ENCODE measurements around the gene PPFIA2. TPM values are rescaled to one million over a fixed set of nuclear protein-coding genes. Genes with fewer than 3 reads are reported as not detected.

The PPFIA2 gene
- total RNA-seq, result 1.0 TPM

DNA sequence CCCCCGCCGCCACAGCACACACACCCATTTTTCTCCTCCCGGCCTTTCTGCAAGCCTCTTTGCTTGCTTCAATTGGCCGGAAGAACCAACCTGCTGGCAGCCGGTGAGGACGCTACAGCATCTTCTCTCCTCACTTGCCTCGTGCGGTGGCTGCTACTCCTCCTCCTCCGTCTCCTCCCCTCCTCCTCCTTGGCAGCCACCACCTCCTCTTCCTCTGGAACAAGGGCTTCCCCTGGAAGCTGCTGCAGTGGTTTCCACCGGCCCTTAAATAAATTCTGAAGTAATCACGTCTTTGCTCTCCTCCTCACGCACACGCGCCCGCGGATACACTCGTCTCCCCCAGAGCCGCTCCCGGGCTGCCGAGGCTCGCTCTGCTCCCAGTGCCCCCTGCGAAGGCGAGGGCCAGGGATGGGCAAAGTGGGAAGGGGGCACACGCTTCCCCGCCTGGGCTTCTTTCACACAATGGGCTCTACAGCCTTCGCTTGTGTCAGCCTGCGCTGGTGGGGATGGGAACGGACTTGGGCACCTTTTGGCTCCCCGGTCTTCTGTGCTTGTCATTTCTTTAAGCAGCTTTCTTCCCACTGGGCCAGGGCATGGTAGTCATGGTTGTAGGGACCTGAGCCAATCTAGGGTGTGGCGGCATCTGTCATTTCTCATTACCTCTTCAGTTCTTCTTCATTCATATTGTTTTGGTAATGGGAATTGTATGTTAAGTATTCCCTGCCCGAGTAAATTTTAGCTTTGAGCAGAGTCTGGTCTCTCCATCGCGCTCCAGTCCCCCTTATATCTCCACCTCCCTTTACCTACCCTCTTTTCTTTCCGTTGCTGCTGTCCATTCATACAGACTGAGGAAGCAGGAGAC lies at the start of gene PPFIA2:
TSS of gene PPFIA2 (minus strand) at position 161 of the 862 bp plus-strand sequence.
- peak within 1 kb of the TSS in 2 of 3 donors; percentile 45 to 50 for H3K9ac ChIP-seq (ENCODE audit: low read depth in 1 of 3, low read length in 3 of 3)
- no peaks in the 10 kb centered on the region for H3K9me3 ChIP-seq (ENCODE audit: control insufficient read depth in 3 of 3, low read length in 3 of 3)
- peaks cover 12 to 17% (median 13%) of the 10 kb centered on the region in 3 donors for H3K27me3 ChIP-seq (ENCODE audit: control insufficient read depth in 3 of 3, insufficient read depth in 3 of 3, low read length in 3 of 3)
- H3K36me3 ChIP-seq (ENCODE audit: control insufficient read depth in 3 of 3, insufficient read depth in 3 of 3, low read length in 3 of 3), result no peaks in the 10 kb centered on the region
- H3K4me1 ChIP-seq (ENCODE audit: control insufficient read depth in 3 of 3, insufficient read depth in 3 of 3, low read length in 3 of 3), result peaks cover 2 to 10% (median 7%) of the 10 kb centered on the region in 3 donors
- H3K27ac ChIP-seq (ENCODE audit: low read depth, low read length), result no peak within 1 kb of the TSS
- H3K4me3 ChIP-seq (ENCODE audit: low read length in 3 of 3), result peak within 1 kb of the TSS; percentile 60 to 65 (median 62)

DNA sequence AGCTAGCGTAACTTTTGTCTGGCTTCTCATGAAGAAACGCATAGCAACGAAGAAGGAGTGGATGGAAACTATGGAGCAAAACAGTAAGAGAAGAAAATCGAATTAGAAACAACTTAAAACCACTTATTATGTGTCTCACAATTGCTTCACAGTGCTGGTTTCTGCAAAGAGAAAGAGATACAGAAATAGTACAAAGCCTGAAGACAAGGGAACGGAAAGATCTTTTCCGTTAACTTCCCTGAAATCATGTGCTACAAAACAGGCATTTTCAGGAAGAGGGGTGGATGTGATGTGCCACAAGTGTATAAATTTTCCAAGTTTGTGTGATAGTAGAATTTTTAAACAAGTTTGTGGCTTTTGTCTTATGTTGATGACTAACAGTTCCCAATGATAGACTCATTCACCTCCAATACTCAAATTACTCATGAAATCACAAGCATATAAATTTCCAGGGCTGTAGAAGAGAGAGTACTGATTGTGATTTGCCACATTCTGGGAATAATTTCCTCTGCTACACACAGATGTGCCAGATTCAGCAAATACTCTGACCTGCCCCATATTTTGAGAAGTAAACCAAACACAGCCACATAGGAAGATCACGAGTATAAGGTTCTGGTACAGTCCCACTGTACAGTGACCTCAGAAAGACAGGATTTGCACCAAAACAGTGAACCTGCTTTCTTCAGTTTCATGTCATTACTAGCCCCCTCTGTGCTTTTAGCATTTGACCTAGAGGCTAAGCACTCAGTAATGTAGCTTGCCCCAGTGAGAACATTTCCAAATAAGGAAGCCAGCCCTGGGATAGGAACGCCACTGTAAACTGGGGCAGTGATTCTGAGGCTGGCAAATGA lies 41.4 kb upstream of the PPFIA2 start:
- H3K27ac ChIP-seq (ENCODE audit: low read depth, low read length), result peak overlapping the region; percentile 23
- no peak overlapping the region for H3K9ac ChIP-seq (ENCODE audit: low read depth in 1 of 3, low read length in 3 of 3)
- no peaks in the 10 kb centered on the region for H3K27me3 ChIP-seq (ENCODE audit: control insufficient read depth in 3 of 3, insufficient read depth in 3 of 3, low read length in 3 of 3)
- H3K4me3 ChIP-seq (ENCODE audit: low read length in 3 of 3), result no peak overlapping the region
- H3K36me3 ChIP-seq (ENCODE audit: control insufficient read depth in 3 of 3, insufficient read depth in 3 of 3, low read length in 3 of 3), result no peaks in the 10 kb centered on the region
- no peaks in the 10 kb centered on the region for H3K9me3 ChIP-seq (ENCODE audit: control insufficient read depth in 3 of 3, low read length in 3 of 3)
- peaks cover 0 to 3% (median 0%) of the 10 kb centered on the region in 3 donors for H3K4me1 ChIP-seq (ENCODE audit: control insufficient read depth in 3 of 3, insufficient read depth in 3 of 3, low read length in 3 of 3)

DNA sequence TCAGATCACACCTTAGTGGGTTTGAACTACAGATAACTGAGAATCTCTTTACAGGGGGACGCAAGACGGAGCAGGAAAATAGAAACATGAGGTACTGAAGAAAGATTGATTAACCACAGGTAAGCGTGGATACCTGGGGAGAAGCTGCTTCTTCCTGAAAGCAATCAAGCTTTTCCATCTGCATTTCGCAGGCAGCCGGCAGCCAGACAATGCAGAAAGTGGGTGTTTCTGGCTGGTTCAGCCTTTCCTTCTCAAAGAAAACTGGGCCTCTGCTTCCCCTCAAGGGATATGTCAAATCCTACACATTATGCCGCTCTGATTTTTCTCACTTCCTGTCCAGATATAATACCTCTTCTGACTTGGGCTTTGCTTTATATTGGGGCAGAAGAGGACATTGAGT lies 39.1 kb upstream of the PPFIA2 start:
- H3K4me3 ChIP-seq (ENCODE audit: low read length in 3 of 3), result no peak overlapping the region
- no peaks in the 10 kb centered on the region for H3K27me3 ChIP-seq (ENCODE audit: control insufficient read depth in 3 of 3, insufficient read depth in 3 of 3, low read length in 3 of 3)
- peaks cover 0 to 3% (median 0%) of the 10 kb centered on the region in 3 donors for H3K4me1 ChIP-seq (ENCODE audit: control insufficient read depth in 3 of 3, insufficient read depth in 3 of 3, low read length in 3 of 3)
- H3K9me3 ChIP-seq (ENCODE audit: control insufficient read depth in 3 of 3, low read length in 3 of 3), result no peaks in the 10 kb centered on the region
- H3K36me3 ChIP-seq (ENCODE audit: control insufficient read depth in 3 of 3, insufficient read depth in 3 of 3, low read length in 3 of 3), result no peaks in the 10 kb centered on the region
- H3K9ac ChIP-seq (ENCODE audit: low read depth in 1 of 3, low read length in 3 of 3), result no peak overlapping the region
- H3K27ac ChIP-seq (ENCODE audit: low read depth, low read length), result no peak overlapping the region

DNA sequence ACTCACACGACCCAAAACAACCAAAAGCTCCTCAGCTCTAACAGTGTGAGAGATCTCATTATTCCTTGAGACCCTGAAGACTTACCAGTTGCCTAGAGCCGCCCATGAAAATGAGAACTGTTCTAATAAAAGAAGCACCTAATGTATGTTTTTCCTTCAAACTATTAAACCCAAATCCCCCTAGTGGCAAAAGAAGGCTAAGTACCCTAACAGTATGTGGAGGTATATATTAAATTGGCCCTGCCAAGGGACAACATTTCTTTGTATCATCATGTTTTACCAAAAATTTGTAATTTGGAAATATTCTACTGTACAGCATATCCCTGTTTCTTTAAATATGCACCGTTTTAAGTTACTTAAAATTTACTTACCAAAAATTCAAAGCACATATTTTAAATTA lies 38.0 kb upstream of the PPFIA2 start:
- Histone ChIP-seq H3K9ac (ENCODE audit: low read depth in 1 of 3, low read length in 3 of 3) (no peak overlapping the region), H3K36me3 (ENCODE audit: control insufficient read depth in 3 of 3, insufficient read depth in 3 of 3, low read length in 3 of 3) (no peaks in the 10 kb centered on the region), H3K27ac (ENCODE audit: low read depth, low read length) (no peak overlapping the region), H3K9me3 (ENCODE audit: control insufficient read depth in 3 of 3, low read length in 3 of 3) (no peaks in the 10 kb centered on the region), H3K4me1 (ENCODE audit: control insufficient read depth in 3 of 3, insufficient read depth in 3 of 3, low read length in 3 of 3) (peaks cover 0 to 3% (median 0%) of the 10 kb centered on the region in 3 donors), H3K27me3 (ENCODE audit: control insufficient read depth in 3 of 3, insufficient read depth in 3 of 3, low read length in 3 of 3) (no peaks in the 10 kb centered on the region), H3K4me3 (ENCODE audit: low read length in 3 of 3) (no peak overlapping the region)

DNA sequence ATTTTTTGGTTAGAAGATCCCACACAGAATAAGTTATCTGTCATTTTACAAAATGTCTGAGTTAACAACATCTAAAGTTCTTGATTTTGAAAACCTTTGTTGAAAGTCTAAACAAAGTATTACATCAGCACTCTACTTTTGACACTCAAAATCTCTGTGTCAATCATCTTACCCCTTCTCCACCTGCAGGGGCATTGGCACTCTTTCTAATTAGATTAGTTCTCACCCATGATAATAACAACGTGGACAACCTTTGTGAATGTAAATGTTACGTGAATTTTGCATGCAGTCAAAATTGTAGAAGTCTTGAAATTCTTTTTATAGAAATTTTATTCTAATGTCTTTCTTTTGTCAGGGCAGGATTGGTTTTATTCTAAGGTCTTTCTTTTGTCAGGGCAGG lies 33.5 kb upstream of the PPFIA2 start:
- H3K27me3 ChIP-seq (ENCODE audit: control insufficient read depth in 3 of 3, insufficient read depth in 3 of 3, low read length in 3 of 3), result no peaks in the 10 kb centered on the region
- no peak overlapping the region for H3K4me3 ChIP-seq (ENCODE audit: low read length in 3 of 3)
- no peaks in the 10 kb centered on the region for H3K36me3 ChIP-seq (ENCODE audit: control insufficient read depth in 3 of 3, insufficient read depth in 3 of 3, low read length in 3 of 3)
- no peak overlapping the region for H3K9ac ChIP-seq (ENCODE audit: low read depth in 1 of 3, low read length in 3 of 3)
- H3K4me1 ChIP-seq (ENCODE audit: control insufficient read depth in 3 of 3, insufficient read depth in 3 of 3, low read length in 3 of 3), result no peaks in the 10 kb centered on the region
- no peak overlapping the region for H3K27ac ChIP-seq (ENCODE audit: low read depth, low read length)
- H3K9me3 ChIP-seq (ENCODE audit: control insufficient read depth in 3 of 3, low read length in 3 of 3), result no peaks in the 10 kb centered on the region

DNA sequence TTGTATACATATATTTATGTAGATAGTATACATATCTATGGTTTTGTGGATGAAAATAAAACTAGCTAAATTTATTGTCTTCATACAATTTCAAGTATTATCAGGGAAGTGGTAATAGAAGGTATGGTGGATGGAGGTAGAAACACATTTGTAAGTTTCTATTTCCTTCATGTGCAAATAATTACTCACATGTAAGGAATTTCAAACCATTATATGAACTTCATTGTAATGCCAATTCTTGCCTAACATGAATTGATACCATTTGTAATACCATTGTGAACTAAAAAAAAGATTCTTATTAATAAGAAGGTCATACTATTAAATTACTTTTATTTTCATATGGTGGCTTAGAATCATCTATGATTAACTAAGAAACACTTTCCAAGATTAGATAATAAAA lies 20.1 kb upstream of the PPFIA2 start:
- H3K27me3 ChIP-seq (ENCODE audit: control insufficient read depth in 3 of 3, insufficient read depth in 3 of 3, low read length in 3 of 3), result no peaks in the 10 kb centered on the region

DNA sequence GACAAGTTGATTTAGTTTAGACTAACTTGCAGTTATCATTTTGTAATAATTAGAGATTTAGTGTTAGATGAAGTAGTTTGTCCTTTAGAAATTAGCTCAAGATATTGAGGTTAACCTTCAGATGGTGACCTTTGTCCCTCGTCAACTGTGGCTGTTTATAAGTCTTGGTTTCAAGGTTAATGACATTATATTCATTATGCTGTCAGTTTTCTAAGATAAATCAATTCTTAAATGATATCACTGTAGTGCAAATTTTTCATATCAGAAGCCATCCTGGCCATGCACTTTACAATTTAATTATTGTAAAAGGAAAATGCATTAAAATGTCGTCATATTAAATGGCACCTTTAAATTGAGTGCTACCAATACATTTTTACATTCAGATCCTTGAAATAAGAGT lies 19.6 kb upstream of the PPFIA2 start:
- H3K4me3 ChIP-seq (ENCODE audit: low read length in 3 of 3), result no peak overlapping the region
- H3K27me3 ChIP-seq (ENCODE audit: control insufficient read depth in 3 of 3, insufficient read depth in 3 of 3, low read length in 3 of 3), result no peaks in the 10 kb centered on the region
- no peaks in the 10 kb centered on the region for H3K9me3 ChIP-seq (ENCODE audit: control insufficient read depth in 3 of 3, low read length in 3 of 3)
- H3K4me1 ChIP-seq (ENCODE audit: control insufficient read depth in 3 of 3, insufficient read depth in 3 of 3, low read length in 3 of 3), result no peaks in the 10 kb centered on the region
- H3K27ac ChIP-seq (ENCODE audit: low read depth, low read length), result no peak overlapping the region
- no peak overlapping the region for H3K9ac ChIP-seq (ENCODE audit: low read depth in 1 of 3, low read length in 3 of 3)
- no peaks in the 10 kb centered on the region for H3K36me3 ChIP-seq (ENCODE audit: control insufficient read depth in 3 of 3, insufficient read depth in 3 of 3, low read length in 3 of 3)

More for the DNA sequence above, 20.1 kb upstream of the PPFIA2 start:
- H3K4me1 ChIP-seq (ENCODE audit: control insufficient read depth in 3 of 3, insufficient read depth in 3 of 3, low read length in 3 of 3), result no peaks in the 10 kb centered on the region
- H3K36me3 ChIP-seq (ENCODE audit: control insufficient read depth in 3 of 3, insufficient read depth in 3 of 3, low read length in 3 of 3), result no peaks in the 10 kb centered on the region
- no peak overlapping the region for H3K9ac ChIP-seq (ENCODE audit: low read depth in 1 of 3, low read length in 3 of 3)
- H3K4me3 ChIP-seq (ENCODE audit: low read length in 3 of 3), result no peak overlapping the region
- H3K27ac ChIP-seq (ENCODE audit: low read depth, low read length), result no peak overlapping the region
- H3K9me3 ChIP-seq (ENCODE audit: control insufficient read depth in 3 of 3, low read length in 3 of 3), result no peaks in the 10 kb centered on the region

DNA sequence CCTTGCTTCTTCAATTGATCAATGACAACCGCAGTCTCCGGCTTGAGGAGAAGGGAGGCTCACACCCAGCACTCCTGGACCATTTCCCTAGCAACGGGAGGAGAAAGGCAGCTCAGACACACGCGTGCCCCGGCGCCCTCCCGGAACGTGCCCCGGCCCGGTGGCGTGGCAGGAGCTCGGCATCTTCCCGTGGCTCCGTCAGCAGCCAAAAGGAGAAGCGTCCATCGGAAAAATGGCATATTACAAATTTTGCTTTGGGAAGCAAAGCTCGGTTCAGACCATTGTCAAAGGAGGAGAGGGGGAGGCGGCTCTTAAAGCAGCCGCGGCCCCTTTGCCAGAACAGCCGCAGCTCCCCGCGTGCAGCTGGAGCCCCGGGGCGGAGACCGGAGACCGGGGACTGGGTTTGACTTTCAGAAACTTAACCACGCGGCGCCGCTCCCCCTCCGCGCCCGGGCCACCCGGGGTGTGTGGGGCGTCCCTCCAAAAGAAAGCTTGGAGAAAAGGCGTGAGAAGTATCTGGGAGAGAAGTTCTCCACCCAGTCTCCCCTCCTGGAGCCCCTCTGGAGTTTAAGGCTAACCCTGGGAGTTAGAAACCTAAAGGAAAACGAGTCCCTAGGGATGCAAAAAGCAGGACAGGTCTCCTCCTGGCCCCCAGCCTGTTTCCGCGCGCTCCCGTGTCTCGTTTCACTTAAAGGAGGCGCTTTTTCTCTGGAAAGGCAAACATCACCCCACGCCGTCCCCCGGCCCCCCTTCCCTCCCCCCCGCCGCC lies 545 bp downstream of the PPFIA2 start:
- Histone ChIP-seq H3K4me1 (ENCODE audit: control insufficient read depth in 3 of 3, insufficient read depth in 3 of 3, low read length in 3 of 3) (peaks cover 2 to 10% (median 7%) of the 10 kb centered on the region in 3 donors), H3K27me3 (ENCODE audit: control insufficient read depth in 3 of 3, insufficient read depth in 3 of 3, low read length in 3 of 3) (peaks cover 12 to 17% (median 13%) of the 10 kb centered on the region in 3 donors), H3K9ac (ENCODE audit: low read depth in 1 of 3, low read length in 3 of 3) (peak overlapping the region in 2 of 3 donors; percentile 40 to 50), H3K4me3 (ENCODE audit: low read length in 3 of 3) (peak overlapping the region; percentile 52 to 65 (median 54)), H3K36me3 (ENCODE audit: control insufficient read depth in 3 of 3, insufficient read depth in 3 of 3, low read length in 3 of 3) (no peaks in the 10 kb centered on the region), H3K9me3 (ENCODE audit: control insufficient read depth in 3 of 3, low read length in 3 of 3) (no peaks in the 10 kb centered on the region), H3K27ac (ENCODE audit: low read depth, low read length) (no peak overlapping the region)

DNA sequence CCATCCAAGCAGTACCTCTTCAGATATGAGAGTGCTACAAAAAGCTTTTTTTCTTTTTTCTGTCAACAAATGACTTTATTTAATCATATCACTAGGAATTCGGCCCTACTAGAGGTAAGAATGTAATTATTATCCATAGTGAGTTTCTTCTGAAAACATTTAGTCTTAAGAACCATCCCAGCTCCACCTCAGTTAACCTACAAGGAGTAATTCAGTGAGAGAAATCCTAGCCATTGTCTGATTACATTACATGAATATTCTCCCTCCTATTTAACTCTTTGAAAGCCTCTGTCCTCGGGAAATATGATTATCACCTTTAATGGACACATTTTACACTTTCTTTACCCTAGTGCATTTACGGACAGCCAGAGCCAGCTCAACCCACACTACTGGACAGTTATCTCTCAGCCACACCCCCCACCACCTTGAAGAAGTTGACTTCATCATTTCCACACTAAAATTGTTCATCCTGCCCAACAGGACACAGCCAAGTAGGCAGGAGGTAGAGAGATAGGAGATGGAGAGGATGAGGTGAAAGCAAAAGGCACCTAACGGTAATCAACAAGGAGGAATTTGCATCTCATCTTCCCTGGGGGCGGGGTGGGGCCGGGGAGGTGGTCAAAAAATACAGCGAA lies 1.3 kb downstream of the PPFIA2 start:
- peaks cover 2 to 10% (median 7%) of the 10 kb centered on the region in 3 donors for H3K4me1 ChIP-seq (ENCODE audit: control insufficient read depth in 3 of 3, insufficient read depth in 3 of 3, low read length in 3 of 3)
- H3K4me3 ChIP-seq (ENCODE audit: low read length in 3 of 3), result peak overlapping the region; percentile 52 to 65 (median 54)
- H3K36me3 ChIP-seq (ENCODE audit: control insufficient read depth in 3 of 3, insufficient read depth in 3 of 3, low read length in 3 of 3), result no peaks in the 10 kb centered on the region
- peak overlapping the region in 1 of 3 donors; percentile 50 for H3K9ac ChIP-seq (ENCODE audit: low read depth in 1 of 3, low read length in 3 of 3)
- no peak overlapping the region for H3K27ac ChIP-seq (ENCODE audit: low read depth, low read length)
- H3K9me3 ChIP-seq (ENCODE audit: control insufficient read depth in 3 of 3, low read length in 3 of 3), result no peaks in the 10 kb centered on the region
- H3K27me3 ChIP-seq (ENCODE audit: control insufficient read depth in 3 of 3, insufficient read depth in 3 of 3, low read length in 3 of 3), result peaks cover 12 to 17% (median 13%) of the 10 kb centered on the region in 3 donors
